Stimulated activated CD4-positive, alpha-beta T cell treated with anti-CD3 and anti-CD28 coated beads, Interleukin-15, amount 100 ng/mL, for 48 hours (primary cell): ENCODE data around the gene CLCN7.

ENCODE experiments used
- DNase-seq, 2 donors: peaks; one replicate each; pipeline ENCODE4 v3.0.0-alpha.2; 2020; ENCODE audit warnings: low read depth in 2 of 2

The CLCN7 gene

DNA sequence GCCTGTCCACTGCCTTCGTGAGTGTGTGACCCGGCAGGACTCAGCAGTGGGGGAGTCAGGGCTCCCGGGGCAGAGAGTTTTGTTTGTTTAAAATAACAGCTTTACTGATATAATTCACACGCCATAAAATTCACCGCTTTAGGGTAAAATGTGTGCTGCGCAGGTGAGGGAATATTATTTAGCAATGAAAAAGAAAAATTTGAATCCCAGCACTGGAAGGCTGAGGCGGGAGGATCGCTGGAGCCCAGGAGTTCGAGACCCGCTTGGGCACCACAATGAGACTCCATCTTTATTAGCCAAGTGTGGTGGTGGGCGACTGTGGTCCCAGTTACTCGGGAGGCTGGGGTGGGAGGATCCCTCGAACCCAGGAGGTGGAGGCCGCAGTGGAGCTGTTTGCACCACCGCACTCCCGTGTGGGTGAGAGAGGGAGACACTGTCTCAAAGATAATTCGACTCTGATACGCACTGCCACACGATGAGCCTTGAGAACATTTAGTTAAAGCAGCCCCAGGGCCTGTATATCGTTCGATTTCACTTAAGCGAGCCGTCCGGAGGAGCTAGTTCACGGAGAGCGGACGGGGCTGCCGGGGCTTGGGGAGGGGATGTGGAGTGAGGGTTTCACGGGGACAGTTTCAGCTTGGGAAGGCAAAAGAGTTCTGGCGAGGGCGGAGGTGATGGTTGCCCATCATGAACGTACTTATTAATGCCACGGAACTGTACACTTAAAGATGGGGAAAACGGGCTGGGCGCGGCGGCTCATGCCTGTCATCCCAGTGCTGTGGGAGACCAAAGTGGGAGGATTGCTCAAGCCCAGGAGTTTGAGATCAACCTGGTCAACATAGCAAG lies 28.5 kb upstream of the CLCN7 start:
- DNase-seq, result no peak

DNA sequence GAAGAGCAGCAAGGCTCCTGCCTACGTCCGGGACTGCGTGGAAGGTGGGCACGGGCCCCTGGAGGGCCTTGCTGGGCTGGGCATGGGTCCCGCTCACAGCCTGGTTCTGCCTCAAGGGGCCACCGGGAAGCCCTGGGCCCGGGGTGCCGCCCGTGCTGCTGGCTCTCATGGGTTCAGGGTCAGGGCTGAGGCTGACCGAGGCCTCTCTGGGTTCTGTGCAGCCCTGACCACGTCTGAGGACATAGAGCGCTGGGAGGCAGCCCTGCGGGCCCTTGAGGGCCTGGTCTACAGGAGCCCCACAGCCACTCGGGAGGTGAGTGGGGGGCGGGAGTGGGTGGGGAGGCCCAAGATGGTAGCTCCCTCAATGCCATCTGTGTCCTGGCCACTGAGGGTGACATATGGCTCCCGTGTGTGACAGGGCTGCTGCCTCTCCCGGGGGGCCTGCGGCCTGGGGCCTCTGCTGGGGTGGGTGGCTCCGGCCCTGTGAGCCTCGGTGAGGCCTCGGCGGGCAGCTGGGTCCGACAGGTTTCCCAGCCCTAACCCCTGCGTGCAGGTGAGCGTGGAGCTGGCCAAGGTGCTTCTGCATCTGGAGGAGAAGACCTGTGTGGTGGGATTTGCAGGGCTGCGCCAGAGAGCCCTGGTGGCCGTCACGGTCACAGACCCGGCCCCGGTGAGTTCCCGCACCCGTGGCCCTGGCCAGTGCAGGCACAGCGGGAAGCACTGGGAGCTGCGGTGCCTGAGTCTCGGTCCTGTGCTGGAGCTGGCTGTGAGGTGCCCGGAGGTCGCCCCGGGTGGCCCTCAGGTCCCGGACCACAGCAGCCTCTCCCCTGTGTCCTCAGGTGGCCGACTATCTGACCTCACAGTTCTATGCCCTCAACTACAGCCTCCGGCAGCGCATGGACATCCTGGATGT lies 27.5 kb upstream of the CLCN7 start:
- no peak for DNase-seq

DNA sequence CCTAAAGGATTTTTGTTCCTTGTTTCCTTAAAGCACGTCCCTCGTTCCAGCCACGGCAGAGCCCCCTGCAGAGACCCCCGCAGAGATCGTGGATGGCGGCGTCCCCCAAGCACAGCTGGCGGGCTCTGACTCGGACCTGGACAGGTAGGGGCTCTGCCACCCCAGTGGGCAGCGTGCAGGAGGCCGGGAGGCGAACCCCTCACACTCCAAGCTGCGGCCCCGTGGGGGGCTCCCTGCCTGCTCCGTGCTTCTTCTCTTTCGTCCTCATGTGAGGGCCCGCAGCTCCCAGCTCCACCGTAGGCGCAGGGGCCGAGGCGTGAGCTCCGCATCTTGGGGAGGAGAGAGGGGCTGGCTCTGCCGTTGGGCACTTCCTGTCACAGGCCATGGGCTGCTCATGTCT lies 26.8 kb upstream of the CLCN7 start:
- DNase-seq, result no peak

DNA sequence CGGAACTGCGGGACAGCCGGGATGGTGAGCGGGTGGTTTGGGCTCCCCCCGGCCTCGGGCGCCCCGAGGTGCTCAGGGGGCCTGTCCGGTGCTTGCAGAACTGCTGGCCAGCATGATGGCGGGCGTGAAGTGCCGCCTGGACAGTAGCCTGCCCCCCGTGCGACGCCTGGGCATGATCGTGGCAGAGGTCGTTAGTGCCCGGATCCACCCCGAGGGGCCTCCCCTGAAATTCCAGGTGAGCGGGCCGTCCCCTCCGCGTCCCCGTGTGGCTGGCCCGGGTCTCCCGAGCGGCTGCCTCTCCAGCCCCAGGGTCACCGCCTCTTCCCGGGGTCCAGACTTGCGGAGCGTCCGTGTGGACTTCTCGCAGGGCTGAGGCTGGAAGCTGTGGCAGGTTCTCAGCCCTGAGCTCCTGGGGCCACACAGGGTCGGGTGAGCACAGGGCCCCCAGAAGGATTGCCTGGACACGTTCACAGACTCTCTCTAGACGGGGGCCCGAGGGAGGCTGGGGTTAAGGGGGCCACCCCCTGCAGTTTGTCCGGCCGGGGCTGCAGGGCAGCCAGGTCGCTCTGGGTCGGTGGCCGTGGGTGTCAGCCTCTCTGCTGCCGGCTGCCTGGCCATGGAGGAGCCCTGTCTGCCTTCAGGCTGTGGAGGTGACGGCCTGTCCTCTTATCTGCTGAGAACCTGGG lies 25.8 kb upstream of the CLCN7 start:
- DNase-seq, result no peak

DNA sequence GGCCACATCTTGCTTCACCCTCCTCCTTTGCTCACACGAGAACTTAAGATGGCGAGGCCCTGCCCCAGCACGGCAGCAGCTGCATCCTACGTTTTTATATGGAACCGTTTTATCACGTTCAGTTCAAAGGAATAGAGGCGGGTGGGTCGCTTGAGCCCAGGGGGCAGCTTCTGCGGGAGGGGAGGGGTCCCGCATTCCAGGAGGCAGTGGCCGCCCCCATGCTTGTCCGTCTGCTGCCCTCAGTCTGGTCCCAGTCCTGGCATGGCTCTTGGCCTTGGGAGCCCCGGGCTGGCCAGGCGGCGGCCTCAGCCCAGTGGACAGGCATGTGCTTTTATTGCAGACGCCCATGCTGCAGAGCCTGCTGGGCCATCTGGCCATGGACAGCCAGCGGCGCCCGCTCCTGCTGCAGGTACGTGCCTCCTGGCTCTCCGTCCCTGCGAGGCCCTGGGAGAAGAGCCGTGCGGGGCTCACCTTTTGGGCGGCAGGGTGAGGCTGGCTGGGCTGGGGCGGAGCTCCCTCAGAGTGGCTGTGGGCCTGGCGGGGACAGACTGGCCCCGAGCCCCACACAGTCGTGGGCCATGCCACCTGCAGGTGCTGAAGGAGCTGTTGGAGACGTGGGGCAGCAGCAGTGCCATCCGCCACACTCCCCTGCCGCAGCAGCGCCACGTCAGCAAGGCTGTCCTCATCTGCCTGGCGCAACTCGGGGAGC lies 25.1 kb upstream of the CLCN7 start:
- DNase-seq, result no peak

DNA sequence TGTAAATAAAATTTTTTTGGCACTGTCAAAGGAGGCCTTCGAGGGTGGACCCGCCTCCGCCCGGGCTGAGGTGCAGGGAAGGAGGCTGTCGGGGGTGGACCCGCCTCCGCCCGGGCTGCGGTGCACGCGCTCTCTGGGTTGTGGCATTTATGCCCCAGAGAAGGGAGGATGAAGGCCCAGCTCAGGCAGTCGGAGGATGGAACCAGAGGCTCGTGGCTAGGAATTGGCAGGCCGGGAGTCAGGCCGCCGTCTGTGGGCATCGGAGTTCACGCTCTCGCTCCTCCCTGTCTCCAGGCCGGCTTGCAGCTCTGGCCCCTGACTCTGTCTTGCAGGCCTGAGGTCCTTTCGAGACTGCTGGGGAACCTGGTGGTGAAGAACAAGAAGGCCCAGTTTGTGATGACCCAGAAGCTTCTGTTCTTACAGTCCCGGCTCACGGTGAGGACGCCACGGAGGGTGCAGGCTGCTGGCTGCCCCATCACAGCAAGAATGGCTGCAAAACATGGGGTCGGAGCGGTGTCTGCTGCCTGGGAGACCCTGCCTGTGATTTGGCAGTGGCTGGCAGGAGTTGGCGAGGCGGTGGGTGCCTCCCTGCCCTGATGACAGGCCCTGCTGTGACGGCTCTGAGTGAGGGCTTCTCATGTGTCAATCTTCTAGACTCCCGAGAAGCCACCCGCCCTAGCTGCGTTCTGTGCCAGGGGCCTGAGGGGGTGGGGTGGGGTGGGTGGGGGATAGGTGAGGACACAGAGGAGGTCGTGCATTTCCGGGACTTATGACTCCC lies 24.3 kb upstream of the CLCN7 start:
- no peak for DNase-seq

DNA sequence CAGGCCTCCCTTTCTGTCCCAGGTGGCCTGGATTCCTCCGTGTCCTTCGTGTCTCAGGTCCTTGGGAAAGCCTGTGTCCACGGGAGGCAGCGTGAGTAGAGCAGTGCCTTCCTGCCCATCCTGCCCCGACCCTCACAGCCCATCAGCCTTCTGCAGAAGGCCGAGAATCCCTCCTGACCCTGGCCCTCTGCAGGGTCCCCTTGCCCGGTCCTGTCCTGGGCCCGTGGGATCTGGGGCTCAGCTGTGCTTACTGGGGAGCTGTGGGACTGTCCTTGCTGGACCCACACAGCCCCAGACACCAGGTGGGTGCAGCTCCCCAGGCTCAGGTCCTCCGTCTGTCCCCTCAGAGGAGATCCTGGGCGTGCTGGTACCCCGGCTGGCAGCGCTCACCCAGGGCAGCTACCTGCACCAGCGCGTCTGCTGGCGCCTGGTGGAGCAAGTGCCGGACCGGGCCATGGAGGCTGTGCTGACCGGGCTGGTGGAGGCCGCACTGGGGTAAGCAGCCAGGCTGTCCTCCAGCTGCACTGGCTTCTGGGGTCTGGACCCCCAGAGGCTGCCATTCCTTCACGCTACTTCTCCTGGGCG lies 22.3 kb upstream of the CLCN7 start:
- DNase-seq, result no peak

DNA sequence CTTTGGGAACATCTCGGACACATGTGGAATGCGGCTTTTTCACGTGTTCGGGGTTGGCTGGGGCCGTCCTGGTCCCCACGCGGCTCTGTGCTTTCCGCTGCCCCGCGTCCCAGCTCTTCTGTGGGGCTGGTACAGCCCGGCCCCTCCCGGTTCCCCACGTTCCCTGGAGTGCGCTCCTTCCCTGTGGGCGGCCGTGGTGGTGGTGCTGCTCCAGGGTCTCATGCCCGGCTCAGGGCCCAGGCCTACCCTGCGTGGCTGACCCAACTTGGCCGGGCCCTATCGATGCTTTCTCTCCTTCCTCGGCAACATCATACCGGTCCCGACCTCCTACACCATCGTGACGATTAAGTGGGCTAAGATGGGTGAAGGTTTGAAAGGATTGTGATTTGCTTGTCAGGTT lies 21.6 kb upstream of the CLCN7 start:
- no peak for DNase-seq

DNA sequence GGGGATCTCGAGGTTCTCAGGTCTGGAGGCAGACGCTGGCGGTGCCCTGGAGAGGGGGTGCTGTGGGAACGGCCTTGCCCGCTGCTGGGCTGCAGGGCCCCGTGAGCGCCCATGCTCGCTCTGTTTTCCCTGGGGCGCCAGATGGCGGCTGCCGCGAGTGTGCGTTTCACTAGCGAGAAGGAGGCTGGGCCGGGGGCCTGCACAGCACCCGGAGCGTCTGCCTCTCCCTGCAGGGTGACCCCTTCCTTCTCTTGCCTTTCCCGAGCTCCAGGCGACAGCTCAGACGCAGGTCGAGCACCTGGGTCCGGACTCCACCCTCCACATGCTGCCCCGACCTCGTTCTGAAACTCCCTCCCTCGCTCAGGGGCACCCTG lies 21.0 kb upstream of the CLCN7 start:
- DNase-seq, result no peak

DNA sequence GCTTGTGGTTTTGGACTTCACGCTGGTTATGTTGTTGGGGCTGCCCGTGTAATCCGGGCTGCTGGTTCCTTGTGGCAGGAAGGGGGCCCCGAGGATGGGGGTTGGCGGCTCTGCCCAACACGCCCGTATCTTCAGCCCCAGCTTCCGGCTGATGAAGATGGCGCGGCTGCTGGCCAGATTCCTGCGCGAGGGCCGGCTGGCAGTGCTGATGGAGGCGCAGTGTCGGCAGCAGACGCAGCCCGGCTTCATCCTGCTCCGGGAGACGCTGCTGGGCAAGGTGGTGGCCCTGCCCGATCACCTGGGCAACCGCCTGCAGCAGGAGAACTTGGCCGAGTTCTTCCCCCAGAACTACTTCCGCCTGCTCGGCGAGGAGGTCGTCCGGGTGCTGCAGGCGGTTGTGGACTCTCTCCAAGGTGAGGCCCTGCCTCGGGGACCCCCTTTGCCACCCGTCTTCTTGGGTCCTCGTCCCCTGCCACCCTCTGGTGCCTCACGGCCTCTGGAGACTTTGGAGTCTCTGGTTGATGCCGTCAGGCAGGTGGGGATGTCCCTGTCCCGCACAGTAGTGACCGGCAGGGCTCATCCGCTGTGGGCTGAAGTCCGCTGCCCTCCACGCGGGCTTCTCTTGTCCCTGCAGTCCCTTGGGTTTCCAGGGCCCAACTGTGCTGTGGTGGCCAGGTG lies 20.5 kb upstream of the CLCN7 start:
- no peak for DNase-seq

DNA sequence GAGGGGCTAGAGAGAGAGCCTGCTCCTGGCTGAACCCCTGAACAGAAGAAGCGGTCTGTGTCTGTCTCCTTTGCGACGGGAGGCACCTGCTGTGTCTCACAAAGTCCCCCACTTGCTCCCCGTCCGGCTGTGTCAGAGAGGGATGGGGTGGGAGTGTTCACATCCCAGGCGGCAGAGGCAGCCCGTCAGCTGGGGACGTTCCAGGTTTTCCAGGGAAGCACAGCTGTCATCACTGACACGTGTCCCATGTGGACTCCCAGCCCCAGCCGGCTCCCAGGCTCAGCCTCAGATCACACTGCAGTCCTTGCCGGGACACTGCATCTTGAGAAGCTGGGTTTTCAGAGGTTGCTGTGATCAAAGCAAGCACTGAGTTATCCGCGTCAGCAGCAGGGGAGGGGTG lies 19.9 kb upstream of the CLCN7 start:
- DNase-seq, result no peak

DNA sequence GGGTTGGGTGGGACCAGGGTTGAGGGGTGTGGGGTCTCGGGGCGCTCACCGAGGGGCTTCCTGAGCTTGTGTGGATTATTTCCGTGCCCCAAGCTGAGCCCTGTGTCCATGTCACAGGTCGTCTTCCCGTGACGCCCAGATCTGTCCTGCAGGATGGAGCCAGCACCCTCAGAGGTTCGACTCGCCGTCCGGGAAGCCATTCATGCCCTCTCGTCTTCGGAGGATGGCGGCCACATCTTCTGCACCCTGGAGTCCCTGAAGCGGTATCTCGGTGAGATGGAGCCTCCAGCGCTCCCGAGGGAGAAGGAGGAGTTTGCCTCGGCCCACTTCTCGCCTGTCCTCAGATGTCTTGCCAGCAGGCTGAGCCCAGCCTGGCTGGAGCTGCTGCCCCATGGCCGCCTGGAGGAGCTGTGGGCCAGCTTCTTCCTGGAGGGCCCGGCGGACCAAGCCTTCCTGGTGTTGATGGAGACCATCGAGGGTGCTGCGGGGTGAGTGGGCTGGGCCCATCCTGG lies 19.4 kb upstream of the CLCN7 start:
- DNase-seq, result no peak

DNA sequence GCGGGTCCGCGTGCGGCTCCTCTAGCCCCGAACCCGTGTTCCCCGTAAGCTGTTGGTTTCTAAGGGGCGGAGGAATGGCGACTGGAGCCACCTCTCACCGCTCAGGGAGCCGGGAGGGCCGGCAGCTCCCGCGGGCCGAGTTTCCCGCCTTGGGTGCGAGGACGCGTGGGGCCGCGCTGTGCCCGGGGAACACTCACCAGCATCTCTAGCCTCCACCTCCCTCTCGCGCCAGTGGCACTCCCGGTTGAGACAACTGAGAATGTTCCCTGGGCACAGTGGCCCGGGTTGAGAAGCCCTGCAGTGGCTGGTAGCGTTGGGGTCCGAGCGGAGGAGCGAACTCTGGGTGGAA lies 18.9 kb upstream of the CLCN7 start:
- DNase-seq, result no peak

DNA sequence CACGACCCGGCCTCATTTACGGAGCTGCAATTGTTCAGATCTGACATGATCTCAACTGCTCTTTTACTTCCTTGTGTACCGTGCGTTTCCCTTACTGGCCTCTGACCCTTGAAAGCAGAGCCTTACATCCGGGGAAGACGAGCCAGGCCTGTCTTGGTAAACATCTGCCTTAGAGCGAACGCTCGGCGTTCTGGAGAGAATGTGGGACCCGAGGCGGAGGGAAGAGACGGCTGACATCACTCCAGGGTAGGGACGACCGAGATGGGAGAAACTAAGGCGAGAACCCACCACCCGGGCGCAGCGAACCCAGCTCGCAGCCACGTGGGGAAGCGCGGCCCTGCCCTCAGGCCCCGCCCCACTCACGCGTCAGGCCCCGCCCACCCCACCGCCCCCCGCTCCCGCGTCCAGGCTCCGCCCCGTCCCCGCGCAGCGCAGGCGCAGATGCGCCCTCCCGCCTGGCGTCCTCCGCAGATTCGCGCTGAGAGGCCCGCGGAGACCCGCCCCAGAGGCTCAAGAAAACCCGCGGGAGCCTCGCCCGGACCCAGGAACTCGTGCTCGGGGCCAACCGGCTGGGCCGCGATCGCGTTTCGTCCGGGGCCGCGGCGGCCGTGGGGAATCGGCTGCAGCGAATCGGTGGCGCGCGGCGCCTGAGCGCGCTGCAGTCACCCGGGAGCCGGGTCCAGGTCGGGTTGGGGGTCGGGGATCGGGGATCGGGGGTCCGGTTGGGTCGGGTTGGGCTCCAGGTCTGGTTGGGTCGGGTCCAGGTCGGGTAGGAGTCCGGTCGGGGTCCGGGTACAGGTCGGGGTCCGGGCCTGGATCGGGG lies 18.3 kb upstream of the CLCN7 start, which contains the start of gene TELO2:
Gene TELO2 (plus strand): TSS at position 438 of the 823 bp plus-strand sequence. CDS start 922 bp downstream, outside the sequence.
- DNase-seq, result peak; percentile 73 to 83

DNA sequence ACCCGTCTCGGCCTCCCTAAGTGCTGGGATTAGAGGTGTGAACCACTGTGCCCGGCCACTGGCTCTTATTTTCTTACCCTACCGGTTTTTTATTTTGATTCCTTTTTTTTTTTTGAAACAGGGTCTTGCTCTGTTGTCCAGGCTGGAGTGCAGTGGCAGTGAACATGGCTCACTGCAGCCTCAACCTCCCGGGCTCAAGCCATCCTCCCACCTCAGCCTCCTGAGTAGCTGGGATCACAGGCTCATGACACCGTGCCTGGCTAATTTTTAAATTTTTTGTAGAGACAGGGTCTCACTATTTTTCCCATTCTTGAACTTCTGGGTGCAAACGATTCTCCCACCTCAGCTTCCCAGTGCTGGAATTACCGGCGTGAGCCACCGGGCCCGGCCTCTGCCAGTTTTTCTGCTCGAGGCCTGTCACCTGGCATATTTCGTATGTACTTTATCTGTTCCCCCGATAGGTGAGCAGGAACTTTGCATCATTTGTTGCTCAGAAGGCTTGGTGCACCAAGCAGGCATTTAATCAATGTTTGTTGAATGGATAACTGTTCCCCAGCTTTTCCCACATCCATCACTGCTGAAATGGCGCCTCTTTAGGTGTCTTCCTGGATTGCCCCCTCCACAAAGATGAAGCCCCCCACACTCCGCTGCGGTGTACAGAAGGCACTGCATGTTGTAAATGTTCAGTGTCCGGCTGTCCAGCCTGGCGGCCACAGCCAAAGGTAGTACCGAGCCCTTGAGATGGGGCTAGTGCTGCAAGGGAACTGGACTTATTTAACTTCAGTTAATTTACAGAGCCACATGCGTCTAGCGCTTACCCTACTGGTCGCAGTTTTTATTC lies 17.5 kb upstream of the CLCN7 start:
- DNase-seq, result no peak

DNA sequence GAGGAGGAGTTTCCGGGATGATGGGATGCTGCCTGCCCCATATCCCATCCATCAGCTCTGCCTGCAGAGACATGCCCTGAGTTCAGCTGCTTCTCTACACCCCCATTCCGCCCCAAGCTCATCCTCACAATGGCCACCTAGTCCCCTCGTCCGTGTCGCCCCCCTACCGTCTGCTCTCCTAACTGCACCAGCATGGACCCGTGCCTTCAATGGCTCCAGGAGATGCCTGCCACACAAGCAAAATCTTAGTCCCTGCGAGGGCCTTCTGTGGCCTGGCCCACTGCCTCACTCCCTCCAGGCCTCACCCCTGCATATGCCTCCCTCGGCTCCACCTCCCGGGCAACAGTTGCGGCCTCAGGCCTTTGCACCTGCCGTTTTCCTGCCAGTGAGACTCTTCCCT lies 16.5 kb upstream of the CLCN7 start:
- DNase-seq, result no peak

DNA sequence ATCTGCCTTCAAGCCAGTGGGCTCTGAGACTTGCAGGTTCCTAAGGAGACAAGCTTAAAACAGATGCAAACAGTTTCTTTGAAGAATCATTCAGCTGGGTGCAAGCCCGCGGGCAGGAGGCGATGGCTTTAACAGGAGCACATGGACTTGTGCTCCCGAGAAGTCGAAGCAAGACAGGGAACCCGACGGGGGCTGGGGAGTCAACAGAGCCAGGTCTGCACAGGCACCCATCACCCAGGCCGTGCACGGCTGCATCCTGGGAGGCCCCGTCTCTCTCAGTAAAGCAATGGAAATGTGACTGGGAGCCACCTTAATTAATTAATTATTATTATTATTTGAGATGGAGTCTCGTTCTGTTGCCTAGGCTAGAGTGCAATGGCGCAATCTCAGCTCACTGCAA lies 14.2 kb upstream of the CLCN7 start:
- DNase-seq, result no peak

DNA sequence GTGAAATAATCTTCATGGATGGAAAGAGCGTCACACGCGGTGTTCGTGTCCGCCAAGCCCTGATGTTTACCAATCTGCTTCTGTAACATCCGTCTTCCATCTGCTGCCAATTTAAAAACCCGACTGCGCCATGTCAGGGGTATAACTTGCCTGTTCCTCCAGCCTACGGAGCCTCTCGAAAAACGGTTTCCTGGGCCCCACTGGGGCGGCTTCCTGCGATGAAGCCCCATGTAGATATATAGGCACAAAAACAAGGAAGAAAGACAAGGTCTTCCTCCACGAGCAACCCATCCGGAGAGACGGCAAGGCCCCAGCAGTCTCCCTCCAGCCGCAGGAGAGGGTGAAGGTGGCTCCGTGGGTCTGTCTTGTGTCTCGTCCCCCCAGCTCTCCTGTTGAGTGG lies 13.8 kb upstream of the CLCN7 start, which contains the start of gene PTX4:
Gene PTX4 (minus strand): TSS at position 326 of the 400 bp plus-strand sequence. CDS start 35 bp downstream, at position 291.
- DNase-seq, result no peak
